VCaP (cell line): ENCODE data around the gene PHF24.
"Not testable (repeated sequence)": the region's sequence is repeated elsewhere in the genome, so short reads cannot be mapped to it uniquely, and the experiment has no call there.

Experiments used
- H3K27ac ChIP-seq: fragments of 450-650 bp; 2 replicates; pipeline ENCODE4 v1.5.1; 2017
- TF ChIP-seq, protein P1 (sequence below): fragments of 450-650 bp; conservative IDR thresholded peaks from 2 replicates; pipeline ENCODE4 v1.5.1; 2017; ENCODE audit warnings: mild to moderate bottlenecking, moderate library complexity

Gene PHF24

GRCh38 chr9:34957492-34958410, at the start of gene PHF24:
Gene PHF24, plus strand, starts transcription at chr9:34958285. Its CDS starts 13,014 bp downstream, at chr9:34971299.
- TF ChIP-seq, protein P1, sequence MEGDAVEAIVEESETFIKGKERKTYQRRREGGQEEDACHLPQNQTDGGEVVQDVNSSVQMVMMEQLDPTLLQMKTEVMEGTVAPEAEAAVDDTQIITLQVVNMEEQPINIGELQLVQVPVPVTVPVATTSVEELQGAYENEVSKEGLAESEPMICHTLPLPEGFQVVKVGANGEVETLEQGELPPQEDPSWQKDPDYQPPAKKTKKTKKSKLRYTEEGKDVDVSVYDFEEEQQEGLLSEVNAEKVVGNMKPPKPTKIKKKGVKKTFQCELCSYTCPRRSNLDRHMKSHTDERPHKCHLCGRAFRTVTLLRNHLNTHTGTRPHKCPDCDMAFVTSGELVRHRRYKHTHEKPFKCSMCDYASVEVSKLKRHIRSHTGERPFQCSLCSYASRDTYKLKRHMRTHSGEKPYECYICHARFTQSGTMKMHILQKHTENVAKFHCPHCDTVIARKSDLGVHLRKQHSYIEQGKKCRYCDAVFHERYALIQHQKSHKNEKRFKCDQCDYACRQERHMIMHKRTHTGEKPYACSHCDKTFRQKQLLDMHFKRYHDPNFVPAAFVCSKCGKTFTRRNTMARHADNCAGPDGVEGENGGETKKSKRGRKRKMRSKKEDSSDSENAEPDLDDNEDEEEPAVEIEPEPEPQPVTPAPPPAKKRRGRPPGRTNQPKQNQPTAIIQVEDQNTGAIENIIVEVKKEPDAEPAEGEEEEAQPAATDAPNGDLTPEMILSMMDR, result peak; percentile 57
- H3K27ac ChIP-seq, result no peak within 1 kb of the TSS; the same call in 1 of the 2 replicates

DNA sequence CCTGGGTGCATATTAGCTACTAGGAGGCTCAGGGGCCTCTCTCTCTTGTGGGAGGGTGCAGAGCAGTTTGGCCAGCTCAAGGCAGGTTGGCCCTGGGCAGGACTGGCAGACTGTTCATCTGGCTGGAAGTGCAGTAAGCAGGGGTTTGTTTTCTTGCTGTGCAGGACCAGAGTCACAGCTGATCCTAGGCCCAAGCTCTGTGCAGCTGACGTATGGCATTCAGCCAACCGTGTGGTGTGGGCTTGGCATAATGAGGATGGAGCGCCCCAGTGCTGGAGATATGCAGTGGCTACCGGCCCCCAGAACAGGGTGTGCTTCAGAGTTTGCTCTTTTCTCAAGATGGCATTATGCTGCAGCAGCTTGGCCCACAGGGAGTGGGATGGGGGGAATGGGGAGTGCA, 31.0 kb upstream of the PHF24 start:
- H3K27ac ChIP-seq, result no peak overlapping the region
- TF ChIP-seq, protein P1, result no peak

GRCh38 chr9:34928921-34929320, 29.2 kb upstream of the PHF24 start:
- no peak overlapping the region for H3K27ac ChIP-seq
- TF ChIP-seq, protein P1, result no peak

GRCh38 chr9:34929506-34930102, 28.5 kb upstream of the PHF24 start:
- H3K27ac ChIP-seq, result no peak overlapping the region
- TF ChIP-seq, protein P1, result peak; percentile 82

DNA sequence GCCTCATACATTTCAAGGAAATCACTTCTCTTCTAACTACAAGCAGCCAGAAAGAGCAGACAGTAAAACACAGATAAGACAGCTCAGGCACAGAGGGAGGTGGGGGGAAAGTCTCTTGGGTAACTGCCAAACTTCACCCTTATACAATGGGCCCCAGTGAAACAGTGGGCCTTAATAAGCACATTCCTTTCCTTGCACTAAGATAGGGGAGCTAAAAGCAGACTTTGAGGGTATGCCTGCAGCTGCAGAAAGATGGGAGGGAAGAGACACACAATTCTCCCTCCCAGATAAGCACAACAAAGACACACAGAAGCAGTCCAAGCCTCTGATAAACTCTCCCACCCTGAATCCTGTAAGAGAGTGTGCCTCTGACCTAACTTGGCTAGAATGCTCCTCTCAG, 18.1 kb upstream of the PHF24 start:
- H3K27ac ChIP-seq, result not testable (repeated sequence)

DNA sequence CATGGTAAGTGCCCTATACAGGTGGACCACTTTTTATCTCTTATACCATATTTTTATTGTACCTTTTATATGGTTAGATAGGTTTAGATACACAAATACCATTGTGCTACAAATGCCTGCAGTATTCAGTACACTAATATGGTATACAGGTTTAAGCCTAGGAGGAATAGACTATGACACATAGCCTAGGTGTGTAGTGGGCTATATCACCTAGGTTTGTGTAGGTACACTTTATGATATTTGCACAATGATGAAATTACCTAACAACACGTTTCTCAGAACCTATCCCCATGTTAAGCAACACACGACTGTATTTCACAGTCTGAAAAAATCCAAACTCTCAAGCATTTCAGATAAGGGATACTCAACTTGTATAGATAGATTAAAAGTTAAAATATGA, 9.6 kb upstream of the PHF24 start:
- TF ChIP-seq, protein P1, result no peak
- no peak overlapping the region for H3K27ac ChIP-seq

GRCh38 chr9:34954225-34954624, 3.9 kb upstream of the PHF24 start:
- no peak overlapping the region for H3K27ac ChIP-seq
- TF ChIP-seq, protein P1, result no peak

DNA sequence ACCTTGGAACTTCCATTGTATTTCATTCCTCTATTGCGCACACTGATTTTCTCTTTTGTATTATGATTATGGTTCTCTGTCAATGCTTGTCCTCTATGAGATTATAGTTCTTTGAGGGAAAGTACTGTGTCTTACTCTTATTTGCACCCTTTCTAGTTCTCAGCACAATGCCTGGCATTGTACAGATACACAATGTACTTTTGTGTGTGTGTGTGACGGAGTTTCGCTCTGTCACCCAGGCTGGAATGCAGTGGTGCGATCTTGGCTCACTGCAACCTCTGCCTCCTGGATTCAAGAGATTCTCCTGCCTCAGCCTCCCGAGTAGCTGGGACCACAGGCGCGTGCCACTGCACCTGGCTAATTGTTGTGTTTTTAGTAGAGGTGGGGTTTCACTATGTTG, 2.0 kb upstream of the PHF24 start:
- H3K27ac ChIP-seq, result not testable (repeated sequence)
